SU-DHL-6 (cell line): ENCODE data around the gene TIE1.

Source experiments
- EZH2phosphoT487 ChIP-seq: fragments of 200-600 bp; sonication (generic), shearing (Covaris generic); conservative IDR thresholded peaks from 2 replicates; pipeline ENCODE4 v1.6.1; 2018; ENCODE audit warnings: mild to moderate bottlenecking, antibody characterized with exemption, low read length, moderate library complexity, mixed read lengths
- TF ChIP-seq, protein P1 (sequence below): fragments of 200-600 bp; sonication (generic); IDR thresholded peaks from one replicate; pipeline ENCODE4 v1.5.1; 2017; ENCODE audit warnings: antibody characterized with exemption, mild to moderate bottlenecking, low read length, moderate library complexity; ENCODE audit not compliant: insufficient read depth, poor library complexity, severe bottlenecking

DNA sequence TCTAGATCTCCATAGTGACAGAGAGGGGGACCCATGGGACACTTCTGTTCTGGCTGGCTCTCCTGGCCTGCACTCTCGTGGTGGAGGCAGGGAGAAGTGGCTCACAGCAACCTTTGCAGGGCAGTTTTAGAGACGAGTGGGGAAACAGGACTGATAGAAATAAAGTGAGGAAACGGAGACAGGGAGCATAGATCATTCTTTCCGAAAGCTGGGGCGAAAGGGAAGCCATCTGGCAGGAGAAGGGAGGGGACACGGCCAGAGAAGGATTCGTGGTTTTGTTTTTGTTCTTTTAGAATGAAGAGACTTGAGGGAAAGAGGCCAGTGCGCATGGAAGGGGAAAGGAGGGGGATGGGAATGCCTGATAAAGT is 3.5 kb downstream of the TIE1 start:
- TF ChIP-seq, protein P1, sequence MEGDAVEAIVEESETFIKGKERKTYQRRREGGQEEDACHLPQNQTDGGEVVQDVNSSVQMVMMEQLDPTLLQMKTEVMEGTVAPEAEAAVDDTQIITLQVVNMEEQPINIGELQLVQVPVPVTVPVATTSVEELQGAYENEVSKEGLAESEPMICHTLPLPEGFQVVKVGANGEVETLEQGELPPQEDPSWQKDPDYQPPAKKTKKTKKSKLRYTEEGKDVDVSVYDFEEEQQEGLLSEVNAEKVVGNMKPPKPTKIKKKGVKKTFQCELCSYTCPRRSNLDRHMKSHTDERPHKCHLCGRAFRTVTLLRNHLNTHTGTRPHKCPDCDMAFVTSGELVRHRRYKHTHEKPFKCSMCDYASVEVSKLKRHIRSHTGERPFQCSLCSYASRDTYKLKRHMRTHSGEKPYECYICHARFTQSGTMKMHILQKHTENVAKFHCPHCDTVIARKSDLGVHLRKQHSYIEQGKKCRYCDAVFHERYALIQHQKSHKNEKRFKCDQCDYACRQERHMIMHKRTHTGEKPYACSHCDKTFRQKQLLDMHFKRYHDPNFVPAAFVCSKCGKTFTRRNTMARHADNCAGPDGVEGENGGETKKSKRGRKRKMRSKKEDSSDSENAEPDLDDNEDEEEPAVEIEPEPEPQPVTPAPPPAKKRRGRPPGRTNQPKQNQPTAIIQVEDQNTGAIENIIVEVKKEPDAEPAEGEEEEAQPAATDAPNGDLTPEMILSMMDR = no peak
- TF ChIP-seq EZH2phosphoT487 = no peak
